Activated naive CD8-positive, alpha-beta T cell treated with anti-CD3 and anti-CD28 coated beads, Interleukin-2, amount 50 U/mL, for 24 hours (primary cell): ENCODE measurements around the gene PTPN14.

Source experiments
- ATAC-seq: fragments of 150-1000 bp; cut with Tn5 transposase; one replicate; pipeline ENCODE4 v1.10.0; 2021
- DNase-seq: peaks from one replicate; pipeline ENCODE4 v3.0.0; 2021
- H3K27ac Mint-ChIP-seq: one replicate; pipeline ENCODE4 v1.8.0; 2021; ENCODE audit warnings: mild to moderate bottlenecking, mixed read lengths
- H3K27me3 Mint-ChIP-seq: one replicate; pipeline ENCODE4 v1.8.0; 2021; ENCODE audit warnings: mixed read lengths
- H3K36me3 Mint-ChIP-seq: one replicate; pipeline ENCODE4 v1.8.0; 2021; ENCODE audit warnings: low read depth, mixed read lengths
- H3K4me1 Mint-ChIP-seq: one replicate; pipeline ENCODE4 v1.8.0; 2021; ENCODE audit warnings: mixed read lengths
- H3K4me3 Mint-ChIP-seq: one replicate; pipeline ENCODE4 v1.8.0; 2021; ENCODE audit warnings: mild to moderate bottlenecking, moderate library complexity, mixed read lengths
- H3K9me3 Mint-ChIP-seq: one replicate; pipeline ENCODE4 v1.8.0; 2021; ENCODE audit warnings: mixed read lengths

Gene PTPN14

DNA sequence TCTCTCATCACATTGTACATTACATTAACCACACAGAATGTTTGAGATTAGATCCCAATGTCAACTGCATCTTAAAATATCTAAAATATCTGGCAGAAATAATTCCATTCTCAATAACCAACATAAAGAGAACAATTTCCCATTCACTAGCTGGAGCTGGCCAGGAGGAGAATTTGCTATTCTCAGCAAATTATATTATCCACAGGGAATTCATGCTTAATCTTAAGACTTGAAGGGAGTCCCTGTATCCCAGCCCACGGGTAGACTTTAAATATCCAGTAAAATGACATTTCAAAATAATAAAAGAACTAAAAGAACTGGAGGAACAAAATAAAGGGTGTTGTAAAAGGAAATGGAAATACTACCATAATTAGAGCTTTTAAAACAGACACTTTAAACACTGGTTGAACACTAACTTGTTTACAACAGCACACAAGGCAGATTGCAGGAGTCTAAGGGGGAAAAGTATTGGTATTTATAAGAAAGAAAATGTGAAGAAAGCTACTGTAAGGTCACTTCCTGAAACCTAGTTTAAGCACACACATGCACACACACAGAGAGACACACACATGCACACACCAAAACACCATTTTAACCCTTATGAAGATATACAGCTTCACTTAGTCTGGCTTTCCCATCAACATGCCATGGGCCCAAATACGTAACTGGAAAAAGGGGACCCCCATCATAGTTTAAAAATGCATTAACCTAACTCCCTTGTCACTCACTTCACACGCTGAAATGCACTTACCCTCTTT is 107.0 kb downstream of the PTPN14 start:
- peaks cover 8% of the 10 kb centered on the region for H3K27me3 Mint-ChIP-seq

DNA sequence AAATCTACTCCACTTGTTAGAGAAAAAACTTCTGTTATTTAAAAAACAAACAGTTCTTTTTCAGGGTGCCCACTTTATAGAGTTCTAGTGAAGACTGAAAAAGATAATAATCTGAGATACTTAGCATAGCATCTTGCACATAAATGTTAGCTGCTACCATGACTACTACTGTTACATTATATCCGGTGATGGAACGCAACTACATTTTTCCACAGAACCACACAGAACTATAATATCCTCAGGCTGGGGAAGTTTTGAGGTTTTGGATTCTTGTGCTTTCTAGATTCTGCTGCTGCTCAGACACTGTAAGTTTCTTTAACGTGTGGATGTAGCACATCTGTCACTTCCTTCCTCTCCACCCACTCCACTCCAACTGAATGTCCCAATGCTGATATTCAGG is 110.3 kb downstream of the PTPN14 start:
- Mint-ChIP-seq H3K4me3 (no peak overlapping the region), H3K4me1 (peaks cover 66% of the 10 kb centered on the region), H3K27me3 (peaks cover 3% of the 10 kb centered on the region), H3K36me3 (no peaks in the 10 kb centered on the region), H3K9me3 (no peaks in the 10 kb centered on the region), H3K27ac (peak overlapping the region; percentile 89)
- no peak for DNase-seq
- ATAC-seq = peak; percentile 59

More for the DNA sequence above, 107.0 kb downstream of the PTPN14 start:
- no peak for ATAC-seq
- H3K9me3 Mint-ChIP-seq = no peaks in the 10 kb centered on the region
- H3K4me3 Mint-ChIP-seq = no peak overlapping the region
- DNase-seq = no peak
- H3K36me3 Mint-ChIP-seq = no peaks in the 10 kb centered on the region
- peak overlapping the region; percentile 90 for H3K27ac Mint-ChIP-seq
- peaks cover 77% of the 10 kb centered on the region for H3K4me1 Mint-ChIP-seq

DNA sequence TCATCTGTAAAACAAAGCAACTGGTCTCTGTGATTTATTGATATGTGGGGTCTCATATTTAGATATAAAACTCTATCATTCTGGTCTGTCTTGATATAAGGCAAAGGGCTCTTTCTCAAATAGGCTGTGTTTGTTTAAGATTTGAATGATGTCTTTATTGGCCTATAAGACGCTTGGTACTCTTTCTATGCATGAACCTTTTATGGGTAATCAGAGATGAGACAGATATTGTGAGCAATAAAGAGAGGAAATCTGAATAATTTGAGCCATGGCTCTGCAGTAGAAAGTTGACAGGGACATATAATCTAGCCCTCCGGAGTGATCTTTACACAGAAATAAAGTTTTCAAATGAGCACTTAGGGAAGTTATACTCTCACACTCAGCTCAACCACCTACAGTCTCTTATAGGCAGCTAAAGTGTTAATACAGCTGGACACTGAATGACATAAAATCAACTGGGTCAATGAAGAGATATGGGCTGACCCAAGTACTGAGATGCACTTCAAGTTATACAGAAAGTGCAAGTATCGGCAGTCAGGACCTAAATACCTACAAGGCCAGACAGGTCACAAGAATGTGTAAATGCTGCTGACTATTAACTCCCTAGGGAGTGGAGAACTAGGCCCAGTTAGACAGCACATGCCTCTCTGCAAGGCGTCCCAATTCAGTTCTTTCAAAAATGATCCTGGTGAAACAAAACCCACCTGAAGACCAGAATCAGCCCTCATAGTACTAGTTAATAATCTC is 111.0 kb downstream of the PTPN14 start:
- Mint-ChIP-seq H3K36me3 (no peaks in the 10 kb centered on the region), H3K27ac (peak overlapping the region; percentile 89), H3K9me3 (no peaks in the 10 kb centered on the region), H3K4me3 (peak overlapping the region; percentile 53), H3K27me3 (peaks cover 3% of the 10 kb centered on the region), H3K4me1 (peaks cover 59% of the 10 kb centered on the region)
- DNase-seq (no peak), ATAC-seq (no peak)

DNA sequence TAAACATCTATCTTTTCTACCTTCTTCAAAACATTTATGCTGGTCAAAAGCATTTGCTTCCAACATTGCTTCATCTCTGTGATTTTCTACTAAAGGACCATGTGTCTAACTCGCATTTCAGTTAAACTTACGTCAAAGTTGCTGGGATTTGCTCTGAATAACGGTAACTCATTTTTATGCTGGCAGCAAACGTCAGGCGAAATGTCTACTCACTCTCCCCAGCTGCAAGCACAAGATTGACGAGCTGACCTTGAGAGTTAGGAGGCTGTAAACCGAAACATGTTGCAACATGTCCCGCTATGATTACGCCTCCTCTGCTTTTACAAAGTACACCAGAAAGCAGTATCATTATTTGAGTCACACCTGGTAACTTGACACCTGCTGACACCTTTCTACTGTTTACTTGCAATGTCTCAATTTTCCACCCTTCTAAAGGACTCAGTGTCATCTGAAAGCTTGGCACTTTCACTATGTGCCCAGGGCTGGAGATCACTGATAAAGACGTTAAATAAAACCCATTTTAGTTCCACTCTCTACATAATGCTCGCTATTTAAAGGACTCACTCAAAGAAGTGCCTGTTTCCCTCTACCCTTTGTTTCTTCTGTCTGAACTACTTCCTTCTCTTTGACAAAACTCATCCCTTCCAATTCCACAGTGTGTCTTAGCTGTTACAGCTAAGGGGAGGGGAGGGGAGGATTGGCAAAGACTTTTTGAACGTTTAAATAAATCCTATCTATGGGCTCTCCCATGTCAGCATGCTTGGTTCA is 111.9 kb downstream of the PTPN14 start:
- H3K9me3 Mint-ChIP-seq = no peaks in the 10 kb centered on the region
- H3K36me3 Mint-ChIP-seq = no peaks in the 10 kb centered on the region
- peaks cover 3% of the 10 kb centered on the region for H3K27me3 Mint-ChIP-seq
- ATAC-seq (peak; percentile 83), DNase-seq (peak; percentile 28)
- peaks cover 50% of the 10 kb centered on the region for H3K4me1 Mint-ChIP-seq
- H3K27ac Mint-ChIP-seq = peak overlapping the region; percentile 89
- H3K4me3 Mint-ChIP-seq = peak overlapping the region; percentile 53

DNA sequence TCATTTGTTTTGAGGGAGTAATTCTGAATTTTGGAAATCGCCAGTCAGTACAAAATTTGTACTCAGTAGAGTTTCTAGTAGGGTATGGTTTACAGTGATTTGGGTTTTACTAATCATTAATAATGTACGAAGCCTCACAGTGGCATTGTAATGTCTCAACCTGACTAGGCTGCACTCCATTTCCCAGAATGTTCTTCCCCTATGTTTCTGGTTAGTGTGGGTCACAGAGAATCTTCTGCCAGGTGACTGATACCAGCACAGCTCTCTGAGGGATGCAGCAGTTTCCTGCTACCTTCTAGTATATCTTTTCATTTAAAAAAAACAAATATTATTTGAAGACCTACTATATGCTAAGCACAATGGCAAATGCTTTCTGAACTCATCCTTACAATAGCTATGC is 112.9 kb downstream of the PTPN14 start:
- peaks cover 2% of the 10 kb centered on the region for H3K27me3 Mint-ChIP-seq
- no peaks in the 10 kb centered on the region for H3K36me3 Mint-ChIP-seq
- no peak for DNase-seq
- H3K9me3 Mint-ChIP-seq = no peaks in the 10 kb centered on the region
- H3K4me1 Mint-ChIP-seq = peaks cover 43% of the 10 kb centered on the region
- no peak for ATAC-seq
- H3K27ac Mint-ChIP-seq = peak overlapping the region; percentile 89
- H3K4me3 Mint-ChIP-seq = no peak overlapping the region

DNA sequence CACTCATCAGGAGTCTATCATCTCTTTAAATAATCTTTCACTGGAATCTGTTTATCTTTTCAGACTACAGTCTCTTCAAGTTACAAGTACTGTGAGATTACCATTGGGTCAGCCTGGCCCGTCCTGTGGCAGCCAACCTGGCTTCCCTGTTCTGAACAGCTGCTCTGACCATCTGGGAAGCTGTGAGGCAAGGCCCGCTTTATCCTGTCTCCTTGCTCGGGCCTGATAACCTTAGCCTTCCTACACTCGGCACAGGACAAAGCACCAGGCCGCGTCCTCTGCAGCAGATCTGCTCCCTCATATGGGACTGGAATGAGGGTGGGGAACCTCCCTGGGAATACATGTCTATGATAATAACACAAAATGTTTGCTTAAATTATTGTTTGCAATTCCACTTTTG is 113.3 kb downstream of the PTPN14 start:
- no peak overlapping the region for H3K4me3 Mint-ChIP-seq
- H3K27ac Mint-ChIP-seq = no peak overlapping the region

DNA sequence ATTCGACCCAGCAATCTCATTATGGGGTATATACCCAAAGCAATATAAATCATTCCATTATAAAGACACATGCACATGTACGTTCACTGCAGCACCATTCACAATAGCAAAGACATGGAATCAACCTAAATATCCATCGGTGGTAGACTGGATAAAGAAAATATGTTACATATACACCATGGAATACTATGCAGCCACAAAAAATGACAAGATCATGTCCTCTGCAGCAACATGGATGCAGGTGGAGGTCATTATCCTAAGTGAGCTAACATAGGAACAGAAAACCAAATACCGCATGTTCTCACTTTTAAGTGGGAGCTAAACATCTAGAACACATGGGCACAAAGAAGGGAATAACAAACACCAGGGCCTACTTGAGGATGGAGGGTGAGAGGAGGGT is 115.5 kb downstream of the PTPN14 start:
- no peak overlapping the region for H3K27ac Mint-ChIP-seq
- no peak for DNase-seq
- peaks cover 30% of the 10 kb centered on the region for H3K4me1 Mint-ChIP-seq
- no peak overlapping the region for H3K4me3 Mint-ChIP-seq
- no peak for ATAC-seq
- no peaks in the 10 kb centered on the region for H3K9me3 Mint-ChIP-seq
- no peaks in the 10 kb centered on the region for H3K27me3 Mint-ChIP-seq
- no peaks in the 10 kb centered on the region for H3K36me3 Mint-ChIP-seq

More for the DNA sequence above, 113.3 kb downstream of the PTPN14 start:
- Mint-ChIP-seq H3K4me1 (peaks cover 40% of the 10 kb centered on the region), H3K36me3 (no peaks in the 10 kb centered on the region), H3K9me3 (no peaks in the 10 kb centered on the region), H3K27me3 (no peaks in the 10 kb centered on the region)
- ATAC-seq (no peak), DNase-seq (no peak)

DNA sequence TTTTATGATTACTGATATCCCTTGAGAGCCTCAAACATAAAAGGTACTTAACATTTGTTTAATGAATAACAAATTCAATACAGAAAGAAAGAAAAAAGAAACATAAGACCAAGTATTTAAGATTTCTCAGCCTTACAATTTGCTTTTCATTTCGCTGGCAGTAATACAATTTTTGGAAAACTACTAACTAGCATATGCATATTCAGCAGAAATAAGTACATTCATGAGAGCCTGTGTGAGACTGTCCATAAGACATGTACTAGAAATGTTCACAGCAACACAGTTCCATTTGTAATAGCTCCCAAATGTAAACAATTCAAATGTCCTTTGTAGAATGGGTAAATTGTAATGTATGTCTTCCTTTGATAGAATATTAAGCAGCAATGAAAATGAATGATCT is 119.2 kb downstream of the PTPN14 start:
- no peaks in the 10 kb centered on the region for H3K9me3 Mint-ChIP-seq
- no peak overlapping the region for H3K4me3 Mint-ChIP-seq
- no peaks in the 10 kb centered on the region for H3K36me3 Mint-ChIP-seq
- H3K27ac Mint-ChIP-seq = no peak overlapping the region
- DNase-seq (no peak), ATAC-seq (no peak)
- no peaks in the 10 kb centered on the region for H3K27me3 Mint-ChIP-seq
- peaks cover 20% of the 10 kb centered on the region for H3K4me1 Mint-ChIP-seq

DNA sequence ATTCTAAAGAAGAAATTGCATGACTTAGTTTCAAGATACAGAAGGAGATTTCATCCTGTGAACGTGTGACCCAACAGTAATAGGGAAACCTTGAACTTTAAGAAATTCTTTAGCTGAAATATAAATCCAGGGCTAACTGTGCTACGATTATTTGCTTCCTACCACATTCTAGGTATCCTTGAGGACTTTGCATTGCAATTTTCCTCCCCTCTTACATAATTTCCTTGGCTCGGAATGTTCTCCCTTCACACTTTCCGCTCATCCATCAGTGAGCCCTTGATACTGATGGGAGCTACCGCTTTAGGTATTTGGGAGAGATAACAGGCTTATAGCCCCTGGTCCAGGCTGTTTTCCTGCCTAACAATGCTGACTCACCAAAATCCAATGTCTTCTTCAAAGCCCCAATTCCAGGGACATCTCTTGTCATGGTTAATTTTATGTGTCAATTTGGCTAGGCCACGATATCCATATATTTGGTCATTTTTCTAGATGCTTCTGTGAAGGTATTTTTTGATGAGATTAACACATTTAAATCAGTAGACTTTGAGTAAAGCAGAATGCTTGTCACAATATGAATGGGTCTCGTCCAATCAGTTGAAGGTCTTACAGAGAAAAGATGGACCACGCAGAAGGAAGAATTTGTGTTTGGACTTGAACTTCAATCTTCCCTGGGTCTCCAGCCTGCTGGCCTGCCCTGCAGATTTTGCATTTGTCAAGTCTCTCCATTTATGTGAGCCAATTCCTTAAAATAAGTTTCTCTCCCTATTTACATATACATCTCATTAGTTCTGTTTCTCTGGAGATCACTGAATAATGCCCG is 121.2 kb downstream of the PTPN14 start:
- H3K27me3 Mint-ChIP-seq = no peaks in the 10 kb centered on the region
- DNase-seq (no peak), ATAC-seq (no peak)
- H3K9me3 Mint-ChIP-seq = no peaks in the 10 kb centered on the region
- H3K27ac Mint-ChIP-seq = no peak overlapping the region
- H3K36me3 Mint-ChIP-seq = no peaks in the 10 kb centered on the region
- H3K4me3 Mint-ChIP-seq = no peak overlapping the region
- H3K4me1 Mint-ChIP-seq = peaks cover 30% of the 10 kb centered on the region

DNA sequence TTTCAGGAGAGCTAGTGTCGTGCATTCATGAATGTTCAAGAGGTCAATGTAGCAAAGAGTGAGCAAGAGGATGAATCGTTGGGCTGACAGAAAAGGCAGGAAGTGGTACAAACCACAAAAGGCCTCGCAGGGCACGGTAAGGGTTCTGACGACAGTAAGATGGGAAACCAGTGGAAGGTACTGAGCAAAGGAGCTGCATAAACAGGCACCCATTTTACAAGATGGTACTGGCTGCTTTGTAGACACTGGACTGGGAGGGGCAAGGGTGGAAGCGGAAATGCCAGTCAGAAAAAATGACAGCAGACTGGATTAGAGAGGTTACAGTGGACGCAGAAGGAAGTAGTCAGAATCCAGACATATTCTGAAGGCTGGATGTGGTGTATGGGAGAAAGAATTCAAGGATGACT is 123.5 kb downstream of the PTPN14 start:
- Mint-ChIP-seq H3K36me3 (no peaks in the 10 kb centered on the region), H3K9me3 (no peaks in the 10 kb centered on the region), H3K27ac (peak overlapping the region; percentile 91), H3K27me3 (peaks cover 2% of the 10 kb centered on the region), H3K4me1 (peaks cover 30% of the 10 kb centered on the region), H3K4me3 (peak overlapping the region; percentile 61)
- DNase-seq = peak; percentile 60
- ATAC-seq = peak; percentile 100

DNA sequence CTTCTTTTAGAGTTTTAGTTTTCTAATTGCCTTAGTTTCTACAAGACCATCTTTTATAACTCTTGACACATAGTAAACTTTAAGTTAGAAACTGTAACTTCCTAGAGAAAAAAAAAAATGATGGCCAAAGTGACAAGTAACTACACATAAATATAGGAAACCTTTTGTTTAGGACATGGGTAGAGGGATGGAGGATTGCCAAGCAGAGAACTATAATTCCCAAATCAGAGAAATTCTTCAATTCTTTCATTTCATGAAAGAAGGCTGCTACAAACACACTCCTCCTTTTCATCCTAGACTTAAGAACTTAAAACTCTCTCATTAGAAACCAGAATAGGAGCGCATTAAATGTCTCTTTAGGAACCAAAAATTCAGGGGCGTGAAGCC is 125.0 kb downstream of the PTPN14 start:
- H3K4me1 Mint-ChIP-seq = peaks cover 30% of the 10 kb centered on the region
- H3K36me3 Mint-ChIP-seq = no peaks in the 10 kb centered on the region
- H3K9me3 Mint-ChIP-seq = peaks cover 5% of the 10 kb centered on the region
- no peak overlapping the region for H3K27ac Mint-ChIP-seq
- ATAC-seq (no peak), DNase-seq (no peak)
- H3K4me3 Mint-ChIP-seq = no peak overlapping the region
- H3K27me3 Mint-ChIP-seq = peaks cover 3% of the 10 kb centered on the region

DNA sequence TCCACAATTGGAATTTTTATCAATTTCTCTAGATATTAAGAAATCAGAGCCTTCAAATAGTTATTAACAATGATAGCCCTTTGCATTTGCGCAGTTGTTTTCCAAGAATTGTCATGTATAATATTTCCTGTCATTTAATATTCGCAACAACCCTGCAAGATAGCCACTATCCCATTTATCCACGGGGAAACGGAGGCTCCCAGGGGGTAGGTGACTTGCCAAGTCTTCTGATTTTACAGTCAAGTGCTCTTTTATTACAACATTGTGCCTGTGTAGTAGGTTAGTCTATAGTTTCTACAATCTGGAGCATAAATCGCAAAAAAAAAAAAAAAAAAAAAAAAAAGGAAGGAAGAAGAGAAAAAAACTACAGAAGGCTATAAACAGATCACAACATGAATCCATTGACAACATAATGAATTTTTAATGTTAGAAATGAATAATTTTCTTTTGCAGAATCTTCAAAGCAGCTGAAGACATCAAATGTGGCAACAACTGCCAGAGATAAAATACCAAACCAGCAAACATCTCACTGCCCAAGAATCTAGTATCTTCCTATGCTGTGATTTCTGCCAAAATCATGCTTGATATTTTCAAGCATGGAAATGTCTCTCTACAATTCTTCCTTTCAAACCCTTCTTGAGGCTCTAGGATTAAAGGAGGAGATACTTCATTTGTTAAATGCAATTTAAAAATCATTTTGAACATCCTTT is 125.5 kb downstream of the PTPN14 start:
- Mint-ChIP-seq H3K4me3 (no peak overlapping the region), H3K36me3 (no peaks in the 10 kb centered on the region), H3K9me3 (peaks cover 5% of the 10 kb centered on the region), H3K27me3 (peaks cover 3% of the 10 kb centered on the region), H3K4me1 (peaks cover 30% of the 10 kb centered on the region), H3K27ac (no peak overlapping the region)
- ATAC-seq (no peak), DNase-seq (no peak)

DNA sequence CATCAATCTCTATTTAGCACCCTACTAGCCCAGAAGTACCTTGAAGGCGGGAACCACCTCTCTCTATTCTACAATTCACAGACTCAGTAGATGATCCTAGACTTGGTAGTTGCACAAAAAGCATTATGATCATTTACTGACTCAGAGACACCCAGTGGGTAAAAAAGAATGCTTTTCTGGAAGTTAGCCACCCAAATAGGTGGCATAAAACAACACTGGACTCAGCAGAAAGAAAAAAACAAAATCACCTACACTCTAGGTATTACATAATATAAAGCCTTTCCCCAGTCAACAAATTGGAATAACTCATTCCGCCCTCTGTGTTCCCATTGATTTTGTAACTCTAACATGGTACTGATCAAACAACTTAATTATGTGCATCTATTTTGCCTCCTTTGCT is 126.3 kb downstream of the PTPN14 start:
- no peak for ATAC-seq
- DNase-seq = no peak
- no peaks in the 10 kb centered on the region for H3K36me3 Mint-ChIP-seq
- H3K27me3 Mint-ChIP-seq = peaks cover 3% of the 10 kb centered on the region
- H3K9me3 Mint-ChIP-seq = peaks cover 5% of the 10 kb centered on the region
- peaks cover 30% of the 10 kb centered on the region for H3K4me1 Mint-ChIP-seq
- H3K27ac Mint-ChIP-seq = no peak overlapping the region
- no peak overlapping the region for H3K4me3 Mint-ChIP-seq
